IPS-18a (cell line): ENCODE data around the gene KMT2C.
"Not testable (repeated sequence)": the region's sequence is repeated elsewhere in the genome, so short reads cannot be mapped to it uniquely, and the experiment has no call there.

Experiments used
- H3K27ac ChIP-seq: one replicate; pipeline ENCODE4 v1.5.1; 2013; ENCODE audit warnings: low read length
- H3K27me3 ChIP-seq: one replicate; pipeline ENCODE4 v1.6.1; 2013; ENCODE audit warnings: mild to moderate bottlenecking, low read length; ENCODE audit not compliant: control insufficient read depth, insufficient read depth
- H3K36me3 ChIP-seq: one replicate; pipeline ENCODE4 v1.6.1; 2013; ENCODE audit warnings: low read depth, low read length; ENCODE audit not compliant: control insufficient read depth
- H3K4me1 ChIP-seq: one replicate; pipeline ENCODE4 v1.6.1; 2013; ENCODE audit warnings: low read depth, low read length; ENCODE audit not compliant: control insufficient read depth
- H3K4me3 ChIP-seq: one replicate; pipeline ENCODE4 v1.5.1; 2013; ENCODE audit warnings: low read length
- H3K9ac ChIP-seq: one replicate; pipeline ENCODE4 v1.6.1; 2013; ENCODE audit warnings: mild to moderate bottlenecking, low read length, moderate library complexity
- H3K9me3 ChIP-seq: one replicate; pipeline ENCODE4 v1.6.1; 2013; ENCODE audit warnings: low read depth, low read length; ENCODE audit not compliant: control insufficient read depth

Gene KMT2C

GRCh38 chr7:152208766-152209165 is 227.0 kb downstream of the KMT2C start:
- not testable (repeated sequence) for H3K27ac ChIP-seq, H3K9me3 ChIP-seq, H3K36me3 ChIP-seq, H3K9ac ChIP-seq, H3K4me1 ChIP-seq, H3K27me3 ChIP-seq, H3K4me3 ChIP-seq

- not testable (repeated sequence) for H3K36me3 ChIP-seq, H3K4me3 ChIP-seq, H3K9me3 ChIP-seq, H3K4me1 ChIP-seq, H3K27me3 ChIP-seq, H3K9ac ChIP-seq, H3K27ac ChIP-seq
Measured at GRCh38 chr7:152204417-152204816, 231.4 kb downstream of the KMT2C start.

GRCh38 chr7:152203095-152203494 is 232.7 kb downstream of the KMT2C start:
- no peaks in the 10 kb centered on the region for H3K4me1 ChIP-seq
- no peaks in the 10 kb centered on the region for H3K9me3 ChIP-seq
- no peaks in the 10 kb centered on the region for H3K27me3 ChIP-seq
- peaks cover 12% of the 10 kb centered on the region for H3K36me3 ChIP-seq
- no peak overlapping the region for H3K9ac ChIP-seq
- H3K27ac ChIP-seq, result no peak overlapping the region
- H3K4me3 ChIP-seq, result no peak overlapping the region

GRCh38 chr7:152202056-152202455 is 233.7 kb downstream of the KMT2C start:
- no peak overlapping the region for H3K27ac ChIP-seq
- H3K4me3 ChIP-seq, result no peak overlapping the region
- no peak overlapping the region for H3K9ac ChIP-seq
- no peaks in the 10 kb centered on the region for H3K9me3 ChIP-seq
- no peaks in the 10 kb centered on the region for H3K4me1 ChIP-seq
- H3K36me3 ChIP-seq, result peaks cover 14% of the 10 kb centered on the region
- H3K27me3 ChIP-seq, result no peaks in the 10 kb centered on the region

- no peak overlapping the region for H3K27ac ChIP-seq
- no peaks in the 10 kb centered on the region for H3K4me1 ChIP-seq
- peaks cover 14% of the 10 kb centered on the region for H3K36me3 ChIP-seq
- H3K4me3 ChIP-seq, result no peak overlapping the region
- no peak overlapping the region for H3K9ac ChIP-seq
- H3K27me3 ChIP-seq, result no peaks in the 10 kb centered on the region
- H3K9me3 ChIP-seq, result no peaks in the 10 kb centered on the region
Measured at GRCh38 chr7:152200395-152200794, 235.4 kb downstream of the KMT2C start.

- Histone ChIP-seq H3K27ac (no peak overlapping the region), H3K4me3 (no peak overlapping the region), H3K36me3 (peaks cover 30% of the 10 kb centered on the region), H3K9ac (no peak overlapping the region), H3K4me1 (no peaks in the 10 kb centered on the region), H3K9me3 (no peaks in the 10 kb centered on the region), H3K27me3 (no peaks in the 10 kb centered on the region)
Measured at GRCh38 chr7:152196391-152196790, 239.4 kb downstream of the KMT2C start.

- Histone ChIP-seq H3K9me3 (no peaks in the 10 kb centered on the region), H3K4me1 (no peaks in the 10 kb centered on the region), H3K4me3 (no peak overlapping the region), H3K27me3 (no peaks in the 10 kb centered on the region), H3K36me3 (peaks cover 37% of the 10 kb centered on the region), H3K27ac (no peak overlapping the region), H3K9ac (no peak overlapping the region)
Measured at GRCh38 chr7:152193880-152194279, 241.9 kb downstream of the KMT2C start.

GRCh38 chr7:152189061-152189460 is 246.7 kb downstream of the KMT2C start:
- H3K36me3 ChIP-seq, result peaks cover 46% of the 10 kb centered on the region
- no peak overlapping the region for H3K27ac ChIP-seq
- H3K4me3 ChIP-seq, result no peak overlapping the region
- H3K9me3 ChIP-seq, result no peaks in the 10 kb centered on the region
- no peaks in the 10 kb centered on the region for H3K4me1 ChIP-seq
- no peaks in the 10 kb centered on the region for H3K27me3 ChIP-seq
- no peak overlapping the region for H3K9ac ChIP-seq

- no peaks in the 10 kb centered on the region for H3K27me3 ChIP-seq
- H3K36me3 ChIP-seq, result peaks cover 47% of the 10 kb centered on the region
- H3K9me3 ChIP-seq, result no peaks in the 10 kb centered on the region
- H3K4me3 ChIP-seq, result no peak overlapping the region
- no peak overlapping the region for H3K9ac ChIP-seq
- no peaks in the 10 kb centered on the region for H3K4me1 ChIP-seq
- H3K27ac ChIP-seq, result no peak overlapping the region
Measured at GRCh38 chr7:152185558-152185957, 250.2 kb downstream of the KMT2C start.

GRCh38 chr7:152180587-152180986 is 255.2 kb downstream of the KMT2C start:
- peaks cover 48% of the 10 kb centered on the region for H3K36me3 ChIP-seq
- H3K4me3 ChIP-seq, result no peak overlapping the region
- no peaks in the 10 kb centered on the region for H3K4me1 ChIP-seq
- H3K27ac ChIP-seq, result no peak overlapping the region
- no peaks in the 10 kb centered on the region for H3K9me3 ChIP-seq
- H3K27me3 ChIP-seq, result no peaks in the 10 kb centered on the region
- H3K9ac ChIP-seq, result no peak overlapping the region

GRCh38 chr7:152180048-152180447 is 255.8 kb downstream of the KMT2C start:
- H3K27ac ChIP-seq, result no peak overlapping the region
- no peaks in the 10 kb centered on the region for H3K9me3 ChIP-seq
- H3K9ac ChIP-seq, result no peak overlapping the region
- no peak overlapping the region for H3K4me3 ChIP-seq
- no peaks in the 10 kb centered on the region for H3K4me1 ChIP-seq
- no peaks in the 10 kb centered on the region for H3K27me3 ChIP-seq
- peaks cover 46% of the 10 kb centered on the region for H3K36me3 ChIP-seq

GRCh38 chr7:152178405-152179058 is 257.3 kb downstream of the KMT2C start:
- Histone ChIP-seq H3K9me3 (no peaks in the 10 kb centered on the region), H3K36me3 (peaks cover 50% of the 10 kb centered on the region), H3K4me1 (no peaks in the 10 kb centered on the region), H3K27ac (no peak overlapping the region), H3K27me3 (no peaks in the 10 kb centered on the region), H3K9ac (no peak overlapping the region), H3K4me3 (no peak overlapping the region)
